GM18519 (cell line): ENCODE results near the gene TFAM.
"Not testable (repeated sequence)": the region's sequence is repeated elsewhere in the genome, so short reads cannot be mapped to it uniquely, and the experiment has no call there.

Experiments
- ATAC-seq: cut with Tn5 transposase; IDR thresholded peaks from one replicate; pipeline ENCODE4 v1.9.1; 2021; ENCODE audit warnings: mild to moderate bottlenecking, moderate library complexity; ENCODE audit not compliant: unreplicated experiment, low FRiP score

TFAM gene

DNA sequence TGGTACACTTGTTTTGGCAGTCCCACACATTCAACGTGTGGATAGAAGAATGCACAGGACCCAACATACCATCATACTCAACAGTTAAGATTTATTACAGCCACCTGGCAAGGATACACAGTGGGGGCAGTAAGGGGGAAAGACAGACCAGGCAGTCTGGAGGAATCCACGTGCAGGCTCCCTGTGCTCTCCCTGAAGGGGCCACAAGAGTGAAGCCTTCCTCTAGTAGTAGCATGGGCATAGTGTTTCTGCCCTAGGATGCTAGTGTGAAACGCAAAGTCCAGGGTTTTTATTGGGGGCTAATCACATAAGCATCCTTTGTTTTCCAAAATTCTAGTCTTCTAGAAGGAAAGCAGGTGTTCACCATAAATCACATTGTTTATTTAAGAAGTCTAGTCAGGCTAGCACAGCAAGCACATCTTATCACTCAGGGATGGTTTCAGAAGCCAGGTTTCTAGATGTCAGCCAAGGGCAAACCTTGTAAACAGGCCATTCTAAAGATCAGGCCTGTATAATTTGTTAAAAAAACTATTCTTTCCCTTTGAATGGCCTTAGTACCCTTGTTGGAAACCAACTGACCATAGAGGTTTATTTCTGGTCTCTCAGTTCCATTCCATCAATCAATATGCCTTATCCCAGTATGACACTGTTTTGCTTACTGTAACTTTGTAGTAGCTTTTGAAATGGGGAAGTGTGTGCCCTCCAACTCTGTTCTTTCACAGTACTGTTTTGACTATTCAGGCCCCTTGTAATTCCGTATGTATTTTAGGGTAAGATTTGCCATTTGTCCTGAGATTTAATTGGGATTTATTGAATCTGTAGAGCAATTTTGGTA is 12.4 kb upstream of the TFAM start:
- ATAC-seq = no peak

DNA sequence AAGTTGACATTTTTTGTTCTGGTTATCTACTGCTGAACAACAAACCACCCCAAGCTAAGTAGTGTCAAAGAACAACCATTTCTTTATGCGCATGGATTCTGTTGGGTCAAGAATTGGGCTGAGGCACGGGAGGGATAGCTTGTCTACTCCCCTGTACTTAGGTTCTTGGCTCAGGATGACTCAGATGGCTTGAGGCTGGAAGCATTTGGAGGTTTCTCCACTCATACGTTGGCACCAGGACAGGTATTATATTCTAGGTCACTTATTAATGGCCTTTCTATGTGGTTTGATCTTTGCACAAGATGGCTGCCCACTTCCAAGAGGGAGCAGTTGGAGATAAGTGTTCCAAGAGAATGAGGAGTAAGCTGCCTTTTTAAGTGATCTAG is 11.8 kb upstream of the TFAM start:
- no peak for ATAC-seq

DNA sequence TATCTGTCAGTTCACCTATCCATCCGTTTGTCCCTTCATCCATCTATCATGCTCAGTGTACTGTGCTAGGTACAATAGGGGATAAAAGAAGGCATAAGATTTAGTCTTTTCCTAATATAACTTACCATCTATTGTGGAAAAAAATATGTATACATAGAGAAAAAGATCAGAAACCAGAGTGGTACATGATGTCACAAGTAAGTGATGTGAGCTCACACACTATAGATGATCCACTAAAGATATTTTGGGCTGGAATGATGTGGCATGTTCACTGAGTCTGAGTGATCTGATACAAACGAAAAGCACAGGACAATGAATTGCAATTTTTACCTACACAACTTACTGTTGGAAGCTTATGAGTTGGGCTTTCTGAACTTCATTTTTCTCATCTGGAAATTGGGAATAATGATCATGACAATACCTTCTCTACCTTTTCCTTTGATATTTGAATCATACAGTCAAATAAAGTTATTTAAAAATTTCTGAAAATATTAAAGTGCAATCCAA is 2.7 kb upstream of the TFAM start:
- ATAC-seq = no peak

DNA sequence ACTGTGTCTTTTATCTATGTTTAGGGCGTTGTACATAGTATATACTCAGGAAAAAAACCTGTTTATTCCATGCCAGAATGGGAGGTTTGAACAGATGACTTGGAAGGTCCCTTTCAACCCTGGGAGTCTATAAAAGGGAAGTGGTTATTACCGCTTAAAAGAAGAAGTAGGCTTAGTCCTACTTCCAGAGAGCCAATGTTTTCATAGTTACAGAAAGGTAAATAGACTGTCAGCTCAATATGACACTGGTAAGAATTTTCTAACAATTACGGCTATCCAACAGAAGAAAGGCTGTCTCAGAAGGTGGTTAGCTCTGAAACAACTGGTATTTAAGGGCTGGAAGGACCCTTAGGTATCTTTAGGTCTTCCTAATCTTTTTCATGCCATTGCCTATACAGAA is 1.1 kb upstream of the TFAM start:
- peak; percentile 71 for ATAC-seq

DNA sequence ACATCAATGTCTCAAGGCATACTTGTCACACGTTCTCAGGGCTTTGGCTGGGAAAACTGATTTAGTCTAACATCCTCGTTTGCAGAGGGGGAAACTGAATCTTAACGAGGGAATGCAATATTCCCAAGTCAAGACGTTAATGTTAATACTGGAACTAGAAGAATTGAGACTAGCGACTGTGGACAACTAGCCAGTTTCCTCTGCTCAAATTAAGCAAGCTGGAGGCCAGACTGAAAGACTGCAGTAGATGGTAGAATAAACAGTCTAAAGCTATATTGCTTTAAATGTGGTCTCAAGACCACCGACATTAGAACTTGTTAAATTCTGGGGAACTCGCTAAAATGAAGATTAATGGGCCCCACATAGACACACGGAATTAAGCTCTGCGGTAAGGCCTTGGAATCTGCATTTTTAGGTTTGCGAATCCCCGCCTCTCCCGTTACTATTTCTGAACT is 639 bp upstream of the TFAM start:
- no peak for ATAC-seq

DNA sequence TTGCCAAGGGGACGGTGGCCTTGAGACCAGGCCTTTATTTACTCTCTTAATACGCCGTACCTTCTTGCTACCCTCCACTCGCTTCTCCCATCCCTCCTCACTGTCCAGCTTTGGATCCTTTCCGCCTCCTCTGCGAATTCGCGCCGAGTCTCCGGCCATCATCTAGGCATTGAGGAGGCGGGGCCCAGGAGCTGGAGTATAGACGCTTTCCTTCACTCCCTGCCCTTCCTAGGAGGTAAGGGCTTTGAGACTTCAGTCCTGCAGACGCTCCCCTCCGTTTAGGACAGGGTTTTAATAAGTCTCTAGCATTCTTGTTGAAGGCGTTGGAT is 538 bp downstream of the TFAM start:
- peak; percentile 1 for ATAC-seq

DNA sequence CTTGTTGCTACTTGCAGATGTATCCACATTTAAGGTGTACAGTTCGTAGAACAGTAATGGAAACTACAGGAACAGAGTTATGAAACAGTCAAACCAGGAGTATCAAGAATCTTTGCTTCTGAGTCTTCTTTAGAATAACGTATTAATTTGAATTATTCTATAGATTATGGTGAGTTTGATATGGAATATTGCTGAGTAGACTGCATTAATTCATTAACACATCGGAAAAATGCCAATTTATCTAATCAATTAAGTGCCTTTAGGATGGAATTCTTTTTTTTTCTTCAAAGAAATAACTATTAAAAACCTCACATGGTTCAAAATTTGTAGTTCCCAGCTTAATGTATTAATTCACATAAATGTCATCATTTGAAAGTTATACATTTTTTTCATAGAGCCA is 3.8 kb downstream of the TFAM start:
- ATAC-seq = no peak

DNA sequence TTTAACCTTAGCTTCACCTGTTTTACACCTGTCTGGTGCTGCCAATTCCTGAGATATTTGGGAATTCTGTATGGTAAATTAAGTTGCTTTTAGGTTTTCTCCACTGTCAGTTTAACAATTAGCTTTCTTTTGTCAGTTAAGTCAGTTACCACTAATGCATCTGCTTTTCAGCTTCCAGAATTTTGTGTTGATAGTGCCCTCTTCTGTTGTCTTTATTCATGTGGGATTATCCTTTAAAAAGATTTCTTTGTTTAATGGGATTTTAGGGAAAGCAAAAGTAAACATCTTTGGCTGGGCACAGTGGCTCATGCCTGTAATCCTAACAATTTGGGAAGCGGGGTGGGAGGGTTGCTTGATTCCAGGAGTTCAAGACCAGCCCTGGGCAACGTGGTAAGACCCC is 8.1 kb downstream of the TFAM start:
- ATAC-seq = no peak

DNA sequence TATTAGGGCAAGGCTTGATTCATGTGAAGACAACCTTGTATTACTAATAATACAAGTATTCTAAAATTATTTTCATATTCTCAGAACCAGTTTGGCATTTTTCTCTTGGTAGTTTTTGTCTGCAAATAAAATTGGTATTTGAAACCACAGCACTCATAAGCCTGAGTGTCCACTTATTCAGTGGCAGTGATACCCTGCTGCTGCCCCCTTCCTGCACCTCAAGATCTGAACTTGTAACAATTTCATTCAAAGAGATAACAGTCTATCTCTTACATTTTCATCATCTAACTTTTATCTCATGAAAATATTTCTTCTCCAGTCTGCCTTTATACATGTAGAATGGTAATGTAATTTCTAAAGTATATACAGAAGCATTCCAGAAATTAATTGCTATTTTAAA is 9.3 kb downstream of the TFAM start:
- ATAC-seq = no peak

DNA sequence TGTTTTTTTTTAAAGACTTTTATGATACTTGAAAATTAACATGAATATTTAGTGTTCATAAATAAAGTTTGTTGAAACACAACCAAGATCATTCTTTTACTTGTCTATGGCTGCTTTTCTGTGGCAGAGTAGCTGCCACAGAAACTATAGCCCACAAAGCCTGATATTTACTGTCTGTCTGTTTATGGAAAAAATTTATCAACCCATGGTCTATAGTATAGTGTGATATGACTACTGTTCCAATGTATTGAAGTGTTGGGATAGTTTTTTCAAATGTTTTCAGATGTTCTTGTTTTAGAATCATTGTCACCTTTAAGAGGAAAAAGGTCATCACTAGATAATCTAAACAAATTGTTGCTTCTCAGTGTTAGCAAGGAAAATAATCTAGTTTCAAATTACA is 10.8 kb downstream of the TFAM start:
- no peak for ATAC-seq

DNA sequence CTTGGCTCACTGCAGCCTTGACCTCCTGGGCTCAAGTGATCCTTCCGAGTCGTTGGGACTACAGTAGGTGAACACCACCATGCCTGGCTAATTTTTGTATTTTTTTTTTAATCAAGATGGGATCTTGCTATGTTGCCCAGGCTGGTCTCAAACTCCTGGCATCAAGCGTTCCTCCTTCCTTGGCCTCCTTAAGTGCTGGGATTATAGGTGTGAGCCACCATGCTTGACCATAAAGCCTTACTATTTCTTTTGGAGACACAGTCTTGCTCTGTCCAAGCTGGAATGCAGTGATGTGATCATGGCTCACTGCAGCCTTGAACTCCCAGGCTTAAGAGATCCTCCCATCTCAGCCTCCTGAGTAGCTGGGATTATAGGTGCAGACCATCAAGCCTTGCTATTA is 12.6 kb downstream of the TFAM start:
- ATAC-seq = no peak

DNA sequence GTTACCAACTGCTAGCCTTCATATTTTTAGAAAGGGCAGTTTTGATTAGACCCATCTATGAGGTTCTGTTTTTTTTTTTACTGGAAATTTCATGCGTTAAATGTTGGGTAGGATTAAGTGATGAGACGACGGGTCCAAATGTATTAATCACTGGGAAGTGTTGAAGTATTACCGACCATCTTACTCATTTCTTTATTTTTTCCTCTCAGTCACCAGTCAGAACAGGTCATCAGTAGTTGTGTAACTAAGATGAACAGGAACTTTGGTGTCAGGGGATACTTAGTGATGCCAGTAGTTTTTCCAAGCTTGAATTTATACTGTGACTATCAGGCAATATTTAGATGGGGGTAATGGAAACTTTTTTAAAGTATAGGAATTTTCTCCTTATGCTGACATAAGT is 14.2 kb downstream of the TFAM start:
- no peak for ATAC-seq

DNA sequence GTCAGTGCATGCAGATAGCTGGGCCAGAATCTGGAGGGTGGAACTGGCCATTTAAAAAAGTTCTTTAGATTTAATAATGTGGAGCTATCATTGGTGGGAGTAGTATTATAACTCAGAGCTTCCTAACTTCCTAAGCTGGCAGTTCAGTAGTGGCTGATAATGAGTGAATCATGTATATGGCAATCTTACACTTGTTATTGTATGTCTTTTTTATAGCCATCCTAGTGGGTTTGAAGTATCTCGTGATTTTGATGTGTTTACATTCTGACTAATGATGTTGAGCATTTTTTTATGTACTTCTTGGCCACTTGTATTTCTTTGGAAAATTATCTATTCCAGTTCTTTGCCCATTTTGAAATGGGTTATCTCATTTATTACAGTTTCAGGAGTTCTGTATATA is 15.4 kb downstream of the TFAM start:
- ATAC-seq = no peak

DNA sequence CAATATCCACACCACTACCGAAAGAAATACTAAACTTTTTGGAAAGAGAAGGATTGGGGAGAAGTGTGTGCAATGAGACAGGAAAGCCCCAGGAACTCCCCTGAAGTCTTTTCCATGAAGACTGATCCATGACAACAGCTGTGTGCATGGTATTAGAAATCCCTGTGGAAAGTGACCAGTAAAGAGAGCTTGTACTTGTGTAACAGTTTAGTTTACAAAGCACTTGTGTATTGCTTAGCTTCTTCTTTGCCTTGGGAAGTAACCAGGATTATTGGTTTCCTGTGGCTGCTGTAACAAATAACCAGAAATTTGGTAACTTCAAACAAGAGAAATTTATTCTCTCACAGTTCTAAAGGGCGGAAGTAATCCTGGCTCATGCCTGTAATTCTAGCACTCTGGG is 18.8 kb downstream of the TFAM start:
- ATAC-seq = no peak

DNA sequence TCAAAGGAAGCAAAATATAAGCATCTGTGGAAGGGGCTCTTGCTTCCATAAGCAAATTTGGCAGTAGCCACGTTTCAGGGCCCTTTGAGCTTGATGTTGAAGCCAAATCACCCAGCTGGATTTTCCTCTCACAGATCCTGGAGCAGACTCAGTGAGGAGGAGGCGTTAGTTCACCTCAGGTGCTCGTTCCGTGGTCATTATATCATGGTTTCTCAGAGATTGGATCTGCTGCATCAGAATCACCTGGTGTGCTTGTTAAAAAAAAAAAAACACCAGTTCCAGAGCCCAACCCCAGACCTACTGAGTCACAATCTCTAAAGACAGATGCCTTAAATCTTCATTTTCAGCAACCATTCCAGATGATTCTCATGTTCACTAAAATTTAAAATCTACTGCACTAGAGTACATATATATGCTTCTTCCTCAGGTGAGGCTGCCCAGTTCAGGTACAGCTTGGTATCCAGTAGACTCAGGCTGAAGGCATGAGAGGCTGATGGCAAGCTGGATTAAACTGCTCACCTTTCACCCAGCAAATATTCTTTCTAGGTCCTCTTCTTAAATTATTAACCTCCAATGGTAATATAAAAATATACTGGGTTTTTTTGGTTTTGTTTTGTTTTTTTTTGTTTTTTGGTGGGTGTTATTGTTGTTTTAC is 24.9 kb downstream of the TFAM start:
- ATAC-seq = no peak

DNA sequence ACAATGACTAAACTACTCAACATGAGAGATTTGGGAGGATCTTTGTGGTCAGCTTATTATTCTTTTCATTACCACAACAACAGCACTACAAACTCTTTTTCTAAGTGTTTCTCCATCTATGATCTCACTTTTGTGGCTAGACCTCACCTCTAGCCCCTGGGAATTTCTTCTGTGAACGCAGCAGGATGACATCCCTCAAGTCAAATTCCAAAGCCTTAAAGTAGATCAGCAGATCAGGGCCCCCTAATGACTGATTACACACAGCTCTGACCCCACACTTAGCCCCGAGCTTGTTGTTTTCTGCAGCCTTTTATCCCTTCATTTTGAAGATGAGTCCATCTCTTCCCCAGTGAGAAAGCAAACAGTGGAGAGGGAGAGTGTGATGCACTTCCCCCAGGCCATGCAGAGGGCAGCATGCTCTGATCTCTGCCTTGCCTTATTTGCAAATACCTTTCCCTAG is 27.3 kb downstream of the TFAM start:
- ATAC-seq = no peak

DNA sequence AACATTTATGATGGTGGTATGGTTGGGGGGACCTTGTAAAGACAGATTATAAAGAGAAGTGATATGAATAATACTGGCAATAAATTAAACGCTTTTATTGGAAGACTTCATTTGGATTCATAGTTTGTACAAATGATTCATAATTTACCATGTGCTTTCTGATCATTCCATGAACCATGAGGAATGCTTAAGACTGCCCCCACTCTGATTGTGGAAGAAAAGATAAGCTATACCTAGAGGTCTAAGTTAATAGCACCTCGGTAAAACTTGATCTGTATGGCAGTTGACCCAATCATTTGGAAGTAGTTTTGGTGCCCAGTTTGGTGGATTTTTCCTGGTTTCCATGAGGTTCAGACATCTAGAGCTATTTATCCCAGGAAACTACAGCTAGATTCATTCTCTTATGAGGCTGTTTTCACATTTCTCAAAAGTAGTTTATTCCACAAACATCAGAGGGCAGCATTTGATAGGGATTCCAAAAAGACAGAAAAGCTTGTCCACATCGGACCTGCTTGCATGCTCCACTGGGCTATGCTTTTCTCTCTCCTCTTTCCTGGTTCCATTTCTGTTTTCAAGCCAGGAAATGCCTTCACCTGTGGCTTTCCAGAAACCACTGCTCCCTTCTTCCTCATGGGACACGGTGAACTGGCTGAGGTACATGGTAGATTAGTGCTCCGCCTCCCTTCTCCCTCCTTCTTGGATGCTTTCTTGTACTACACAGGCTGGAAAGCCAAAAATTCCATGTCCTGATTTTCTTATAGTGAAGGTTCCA is 29.2 kb downstream of the TFAM start:
- no peak for ATAC-seq

DNA sequence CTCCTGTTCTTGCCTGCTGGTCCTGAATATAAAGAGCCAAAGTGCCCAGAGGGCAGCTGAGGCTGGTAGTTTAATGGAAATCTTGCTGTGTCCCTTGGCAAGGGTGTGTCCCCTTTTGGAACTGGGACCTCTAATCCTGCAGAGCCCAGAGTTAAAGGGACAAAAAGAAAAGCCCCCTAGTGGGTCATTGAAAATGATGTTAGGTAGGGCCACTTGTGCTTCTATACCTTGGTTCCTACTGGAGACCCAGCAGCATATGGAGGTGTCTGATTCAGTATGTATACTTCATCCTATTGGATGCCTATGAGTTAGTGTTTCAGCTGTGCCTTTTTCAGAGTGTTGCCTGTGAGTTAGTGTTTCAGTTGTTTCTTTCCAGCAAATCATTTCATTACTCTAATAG is 30.5 kb downstream of the TFAM start:
- no peak for ATAC-seq

DNA sequence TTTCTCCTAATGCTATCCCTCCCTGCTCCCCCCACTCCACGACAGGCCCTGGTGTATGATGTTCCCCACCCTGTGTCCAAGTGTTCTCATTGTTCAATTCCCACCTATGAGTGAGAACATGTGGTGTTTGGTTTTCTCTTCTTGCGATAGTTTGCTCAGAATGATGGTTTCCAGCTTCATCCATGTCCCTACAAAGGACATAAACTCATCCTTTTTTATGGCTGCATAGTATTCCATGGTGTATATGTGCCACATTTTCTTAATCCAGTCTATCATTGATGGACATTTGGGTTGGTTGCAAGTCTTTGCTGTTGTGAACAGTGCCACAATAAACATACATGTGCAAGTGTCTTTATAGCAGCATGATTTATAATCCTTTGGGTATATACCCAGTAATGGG is 32.7 kb downstream of the TFAM start:
- not testable (repeated sequence) for ATAC-seq

DNA sequence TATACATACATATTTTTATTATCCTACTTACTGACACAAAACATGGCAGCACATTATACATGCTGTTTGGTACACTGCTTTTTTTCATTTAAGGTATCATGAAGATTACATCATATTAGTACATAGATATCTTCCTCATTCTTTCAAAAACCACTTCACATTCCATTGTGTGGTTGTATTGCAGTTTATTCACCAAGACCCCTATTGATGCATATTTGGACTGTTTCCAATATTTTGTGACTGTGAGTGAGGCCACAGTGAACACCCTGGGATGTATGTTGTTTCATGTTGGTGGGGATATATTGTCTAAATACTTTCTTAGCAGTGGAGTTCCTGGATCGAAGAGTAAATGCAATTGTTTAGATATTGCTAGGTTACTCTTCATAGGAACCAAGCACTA is 39.0 kb downstream of the TFAM start:
- no peak for ATAC-seq

DNA sequence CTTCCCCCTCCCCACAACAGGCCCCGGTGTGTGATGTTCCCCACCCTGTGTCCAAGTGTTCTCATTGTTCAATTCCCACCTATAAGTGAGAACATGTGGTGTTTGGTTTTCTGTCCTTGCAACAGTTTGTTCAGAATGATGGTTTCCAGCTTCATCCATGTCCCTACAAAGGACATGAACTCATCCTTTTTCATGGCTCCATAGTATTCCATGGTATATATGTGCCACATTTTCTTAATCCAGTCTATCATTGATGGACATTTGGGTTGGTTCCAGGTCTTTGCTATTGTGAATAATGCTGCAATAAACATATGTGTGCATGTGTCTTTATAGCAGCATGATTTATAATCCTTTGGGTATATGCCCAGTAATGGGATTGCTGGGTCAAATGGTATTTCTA is 43.2 kb downstream of the TFAM start:
- not testable (repeated sequence) for ATAC-seq
